Neuron (in vitro differentiated cells): ENCODE measurements around the gene SSBP2.
"Not testable (repeated sequence)": the region's sequence is repeated elsewhere in the genome, so short reads cannot be mapped to it uniquely, and the experiment has no call there.

Source experiments
- H2AFZ ChIP-seq: one replicate; pipeline ENCODE4 v1.6.1; 2013; ENCODE audit warnings: low read depth, mild to moderate bottlenecking, inconsistent platforms, low read length, moderate library complexity
- H3K27me3 ChIP-seq: one replicate; pipeline ENCODE4 v1.6.1; 2013; ENCODE audit warnings: low read length; ENCODE audit not compliant: insufficient read depth
- H3K36me3 ChIP-seq: one replicate; pipeline ENCODE4 v1.6.1; 2013; ENCODE audit warnings: low read length; ENCODE audit not compliant: insufficient read depth
- H3K4me1 ChIP-seq: one replicate; pipeline ENCODE4 v1.6.1; 2013; ENCODE audit warnings: low read length; ENCODE audit not compliant: insufficient read depth
- H3K4me3 ChIP-seq: 2 replicates; pipeline ENCODE4 v1.5.1; 2013; ENCODE audit warnings: mild to moderate bottlenecking, low read length, moderate library complexity
- H3K9me3 ChIP-seq: one replicate; pipeline ENCODE4 v1.6.1; 2013; ENCODE audit warnings: low read length

The SSBP2 gene

DNA sequence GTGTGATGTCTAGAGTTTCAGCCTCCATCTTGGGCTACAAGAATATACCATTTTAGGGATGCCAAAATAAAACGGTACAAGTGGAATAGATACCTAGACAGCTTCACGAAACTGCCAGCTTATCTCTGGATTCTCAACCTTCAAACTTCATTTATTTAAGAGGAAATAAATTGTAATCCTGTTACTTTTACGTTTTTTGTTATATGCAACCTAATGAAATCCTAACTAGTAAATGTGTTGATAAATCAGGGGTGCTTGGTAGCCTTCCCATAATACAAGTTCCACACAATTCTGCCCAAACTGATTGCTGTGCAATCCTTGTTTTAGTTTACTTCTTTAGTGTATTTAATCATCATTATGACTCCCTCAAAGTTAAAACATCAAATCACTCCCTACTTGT lies 75.5 kb downstream of the SSBP2 start:
- Histone ChIP-seq H3K36me3 (peaks cover 2% of the 10 kb centered on the region), H3K4me1 (no peaks in the 10 kb centered on the region), H3K9me3 (peaks cover 9% of the 10 kb centered on the region), H2AFZ (no peak overlapping the region), H3K4me3 (no peak overlapping the region), H3K27me3 (no peaks in the 10 kb centered on the region)

- Histone ChIP-seq H3K4me3 (no peak overlapping the region), H3K9me3 (no peaks in the 10 kb centered on the region), H3K27me3 (no peaks in the 10 kb centered on the region), H3K36me3 (peaks cover 5% of the 10 kb centered on the region), H3K4me1 (no peaks in the 10 kb centered on the region), H2AFZ (no peak overlapping the region)
Observed at GRCh38 chr5:81665795-81666194, 85.1 kb downstream of the SSBP2 start.

GRCh38 chr5:81660624-81661023 lies 90.3 kb downstream of the SSBP2 start:
- not testable (repeated sequence) for H3K27me3 ChIP-seq, H3K4me1 ChIP-seq, H3K9me3 ChIP-seq, H3K36me3 ChIP-seq, H3K4me3 ChIP-seq, H2AFZ ChIP-seq

- Histone ChIP-seq H3K4me3 (no peak overlapping the region), H3K4me1 (no peaks in the 10 kb centered on the region), H2AFZ (no peak overlapping the region), H3K9me3 (peaks cover 2% of the 10 kb centered on the region), H3K27me3 (no peaks in the 10 kb centered on the region), H3K36me3 (peaks cover 3% of the 10 kb centered on the region)
Observed at GRCh38 chr5:81657386-81657785, 93.5 kb downstream of the SSBP2 start.

- no peak overlapping the region for H3K4me3 ChIP-seq
- peaks cover 3% of the 10 kb centered on the region for H3K36me3 ChIP-seq
- H3K4me1 ChIP-seq: no peaks in the 10 kb centered on the region
- no peaks in the 10 kb centered on the region for H3K27me3 ChIP-seq
- no peak overlapping the region for H2AFZ ChIP-seq
- H3K9me3 ChIP-seq: peaks cover 2% of the 10 kb centered on the region
Observed at GRCh38 chr5:81656783-81657182, 94.1 kb downstream of the SSBP2 start.

GRCh38 chr5:81650987-81651386 lies 99.9 kb downstream of the SSBP2 start:
- Histone ChIP-seq H2AFZ (no peak overlapping the region), H3K4me3 (no peak overlapping the region), H3K9me3 (no peaks in the 10 kb centered on the region), H3K36me3 (peaks cover 22% of the 10 kb centered on the region), H3K27me3 (no peaks in the 10 kb centered on the region), H3K4me1 (no peaks in the 10 kb centered on the region)

DNA sequence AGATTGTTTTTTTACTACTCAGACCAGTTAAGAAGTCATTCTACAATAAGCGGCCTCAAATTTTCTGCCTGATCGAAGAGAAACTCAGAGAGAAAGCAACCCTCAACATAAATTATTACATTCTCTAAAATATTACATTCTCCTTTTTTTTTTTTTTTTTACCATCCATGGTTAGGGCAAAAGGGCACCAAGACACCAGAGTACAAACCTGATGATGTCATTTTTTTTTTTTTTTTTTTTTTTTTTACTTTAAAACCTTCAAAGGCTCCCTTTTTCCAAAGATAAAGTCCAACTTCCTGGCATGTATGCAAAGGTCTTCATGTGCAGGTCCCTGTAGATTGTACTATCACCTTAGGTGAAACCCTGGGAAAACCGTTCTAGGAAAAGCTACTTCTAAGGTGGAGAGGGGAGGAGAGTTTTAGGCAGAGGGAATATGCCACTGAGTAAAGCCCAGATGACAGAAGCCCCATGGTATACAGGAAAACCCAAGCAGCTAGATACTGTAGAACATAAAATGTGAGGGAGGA lies 104.4 kb downstream of the SSBP2 start:
- no peaks in the 10 kb centered on the region for H3K9me3 ChIP-seq
- peaks cover 37% of the 10 kb centered on the region for H3K36me3 ChIP-seq
- no peaks in the 10 kb centered on the region for H3K27me3 ChIP-seq
- H2AFZ ChIP-seq: no peak overlapping the region
- H3K4me1 ChIP-seq: no peaks in the 10 kb centered on the region
- H3K4me3 ChIP-seq: no peak overlapping the region

DNA sequence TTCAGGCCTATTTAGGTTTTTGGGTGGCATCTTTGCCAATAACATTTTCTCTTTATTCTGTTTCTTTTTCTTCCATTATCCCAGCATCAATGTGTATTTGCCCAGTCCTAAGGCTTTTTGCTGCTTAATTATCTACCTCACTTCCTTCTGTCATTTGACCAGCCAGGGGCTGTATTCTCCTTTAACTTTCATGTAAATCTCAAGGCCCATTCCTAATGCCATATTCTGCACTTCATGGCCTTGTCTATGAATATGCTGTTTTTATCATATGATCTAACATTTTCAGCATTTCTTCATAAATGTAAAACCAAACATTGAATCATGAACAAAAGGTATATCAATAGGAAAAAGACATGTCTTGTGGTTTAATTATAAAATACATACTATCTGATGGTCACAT lies 108.7 kb downstream of the SSBP2 start:
- no peaks in the 10 kb centered on the region for H3K4me1 ChIP-seq
- H3K9me3 ChIP-seq: no peaks in the 10 kb centered on the region
- no peak overlapping the region for H3K4me3 ChIP-seq
- H3K36me3 ChIP-seq: peaks cover 24% of the 10 kb centered on the region
- H3K27me3 ChIP-seq: no peaks in the 10 kb centered on the region
- no peak overlapping the region for H2AFZ ChIP-seq

- no peak overlapping the region for H3K4me3 ChIP-seq
- H3K4me1 ChIP-seq: no peaks in the 10 kb centered on the region
- H2AFZ ChIP-seq: no peak overlapping the region
- H3K9me3 ChIP-seq: no peaks in the 10 kb centered on the region
- H3K27me3 ChIP-seq: no peaks in the 10 kb centered on the region
- H3K36me3 ChIP-seq: peaks cover 32% of the 10 kb centered on the region
Observed at GRCh38 chr5:81639556-81639955, 111.3 kb downstream of the SSBP2 start.

DNA sequence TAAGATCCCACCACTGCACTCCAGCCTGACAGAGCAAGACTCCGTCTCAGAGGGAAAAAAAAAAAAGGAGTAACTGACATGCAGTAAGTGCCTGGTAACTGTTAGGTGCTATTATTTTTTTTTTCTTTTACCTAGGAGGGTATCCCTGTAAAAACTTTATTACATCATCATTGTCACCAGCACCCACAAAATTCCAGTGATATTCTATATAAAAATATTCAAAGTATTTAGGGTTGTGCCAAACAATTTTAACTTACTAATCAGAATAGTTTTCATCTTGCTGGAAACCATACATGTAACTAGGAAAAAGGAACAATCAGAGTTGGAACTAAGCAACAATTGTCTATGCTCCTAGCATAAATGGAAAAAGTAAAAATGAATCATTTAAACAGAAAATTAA lies 112.4 kb downstream of the SSBP2 start:
- Histone ChIP-seq H3K4me3 (no peak overlapping the region), H3K36me3 (peaks cover 31% of the 10 kb centered on the region), H2AFZ (no peak overlapping the region), H3K27me3 (no peaks in the 10 kb centered on the region), H3K4me1 (no peaks in the 10 kb centered on the region), H3K9me3 (no peaks in the 10 kb centered on the region)

DNA sequence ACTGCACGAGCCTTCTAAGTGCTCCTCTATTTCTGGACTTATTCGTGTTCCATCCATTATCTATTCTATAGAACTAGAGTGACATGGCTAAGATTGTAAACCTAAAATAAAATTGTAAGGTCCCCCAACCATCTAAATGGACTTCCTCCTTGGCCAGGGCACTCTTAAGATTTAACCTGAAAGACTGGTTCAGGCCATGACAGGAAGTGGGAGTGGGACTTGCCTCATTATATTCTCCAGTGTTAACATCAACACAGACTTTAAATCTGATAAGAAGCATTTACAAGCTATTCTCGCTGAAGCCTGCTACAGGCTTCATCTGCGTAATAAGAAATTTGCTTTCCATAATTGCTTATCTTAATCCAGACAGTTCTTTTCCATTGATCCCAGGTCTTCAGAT lies 117.0 kb downstream of the SSBP2 start:
- Histone ChIP-seq H3K4me1 (no peaks in the 10 kb centered on the region), H3K36me3 (peaks cover 44% of the 10 kb centered on the region)

DNA sequence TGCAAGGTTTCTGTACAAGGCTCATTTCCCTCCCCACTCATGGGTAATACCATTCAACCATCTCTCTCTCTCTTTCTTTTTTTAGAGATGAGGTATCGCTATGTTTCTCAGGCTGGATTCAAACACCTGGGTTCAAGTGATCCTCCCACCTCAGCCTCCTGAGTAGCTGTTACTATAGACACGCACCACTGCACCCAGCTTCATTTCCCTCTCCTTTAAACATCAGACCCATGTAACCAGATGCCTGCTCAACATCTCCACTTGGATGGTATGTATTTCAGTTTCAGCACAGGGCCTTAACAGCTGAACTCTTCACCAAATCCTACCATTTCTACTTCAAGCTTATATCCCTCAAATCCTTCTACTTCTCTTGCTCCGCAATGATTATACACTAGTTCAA lies 117.4 kb downstream of the SSBP2 start:
- Histone ChIP-seq H3K9me3 (no peaks in the 10 kb centered on the region), H2AFZ (no peak overlapping the region), H3K27me3 (no peaks in the 10 kb centered on the region), H3K36me3 (peaks cover 44% of the 10 kb centered on the region), H3K4me1 (no peaks in the 10 kb centered on the region), H3K4me3 (no peak overlapping the region)

More for the DNA sequence above, 117.0 kb downstream of the SSBP2 start:
- no peaks in the 10 kb centered on the region for H3K9me3 ChIP-seq
- no peak overlapping the region for H2AFZ ChIP-seq
- no peaks in the 10 kb centered on the region for H3K27me3 ChIP-seq
- H3K4me3 ChIP-seq: no peak overlapping the region

DNA sequence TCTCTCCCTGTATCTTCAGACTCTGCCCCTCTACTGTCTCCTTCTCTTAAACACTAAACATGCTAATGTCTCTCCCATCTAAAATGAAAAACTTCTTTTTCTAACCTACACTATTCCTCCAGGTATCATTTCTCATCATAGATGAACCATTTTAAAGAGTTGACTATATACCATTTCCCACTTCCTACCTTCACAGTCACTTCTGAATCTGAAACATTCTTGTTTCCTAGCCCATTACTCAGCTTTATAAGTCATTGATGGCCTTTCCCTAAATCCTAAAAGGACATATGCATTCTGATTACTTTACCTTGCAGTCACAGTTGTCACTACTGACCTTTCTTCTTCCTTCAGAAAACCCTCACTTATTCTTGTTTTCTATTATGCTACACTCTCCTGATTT lies 118.2 kb downstream of the SSBP2 start:
- no peak overlapping the region for H3K4me3 ChIP-seq
- no peak overlapping the region for H2AFZ ChIP-seq
- no peaks in the 10 kb centered on the region for H3K27me3 ChIP-seq
- H3K4me1 ChIP-seq: no peaks in the 10 kb centered on the region
- H3K36me3 ChIP-seq: peaks cover 49% of the 10 kb centered on the region
- no peaks in the 10 kb centered on the region for H3K9me3 ChIP-seq

- Histone ChIP-seq H3K9me3 (no peaks in the 10 kb centered on the region), H3K27me3 (no peaks in the 10 kb centered on the region), H2AFZ (no peak overlapping the region), H3K36me3 (peaks cover 51% of the 10 kb centered on the region), H3K4me1 (peaks cover 5% of the 10 kb centered on the region), H3K4me3 (no peak overlapping the region)
Observed at GRCh38 chr5:81631621-81632020, 119.3 kb downstream of the SSBP2 start.
